Putamen (tissue), 1 donor: ENCODE data around the gene HTN3.
"Not testable (repeated sequence)": the region's sequence is repeated elsewhere in the genome, so short reads cannot be mapped to it uniquely, and the experiment has no call there.

ENCODE experiments used
- DNase-seq: peaks from one replicate; pipeline ENCODE4 v3.0.0-alpha.2; 2016; ENCODE audit warnings: low spot score

HTN3 gene

GRCh38 chr4:70028159-70028558 lies at the start of gene HTN3:
Gene HTN3 (plus strand): TSS chr4:70028459. CDS start chr4:70030741, 2,282 bp downstream.
- DNase-seq: not testable (repeated sequence)

DNA sequence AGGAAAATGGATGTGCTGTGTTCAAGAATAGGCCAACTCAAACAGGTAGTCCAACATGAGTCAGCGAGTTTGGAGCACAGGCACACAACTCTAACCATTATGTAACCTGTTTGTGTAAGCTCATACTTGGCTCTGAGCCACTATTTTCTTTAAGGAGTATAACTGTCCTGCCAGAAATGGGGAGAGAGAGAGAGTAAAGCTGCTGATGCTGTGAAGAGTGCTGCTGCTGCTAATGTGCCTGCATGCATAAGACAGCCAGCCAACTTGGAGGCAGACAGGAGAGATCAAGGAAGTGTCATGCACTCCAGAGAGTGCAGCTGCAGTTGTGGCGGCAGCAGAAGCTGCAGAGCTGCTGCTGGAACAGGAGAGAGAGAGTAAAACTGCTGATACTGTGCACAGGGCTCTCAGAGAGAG lies 44.2 kb upstream of the HTN3 start:
- no peak for DNase-seq

- DNase-seq: no peak
Measured at GRCh38 chr4:69986663-69987062, 41.6 kb upstream of the HTN3 start.

DNA sequence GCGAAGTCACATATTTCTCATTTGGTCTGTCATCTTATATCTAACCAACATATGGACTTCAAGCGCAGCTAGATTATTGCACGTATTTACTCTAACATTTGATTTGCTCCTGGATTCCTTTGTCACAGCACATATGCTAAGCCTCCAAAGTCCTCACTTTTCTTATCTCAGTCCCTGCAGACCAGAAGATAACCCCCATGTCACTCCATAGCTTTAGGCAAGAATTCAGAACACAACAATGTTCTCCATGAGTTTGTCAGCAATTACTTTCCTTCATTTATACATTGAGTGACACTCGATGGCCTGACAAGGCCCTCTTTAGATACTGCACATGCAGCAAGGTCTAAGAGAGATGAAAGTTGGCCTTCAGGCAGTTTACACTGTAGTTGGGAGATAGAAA lies 37.2 kb upstream of the HTN3 start:
- DNase-seq: no peak

DNA sequence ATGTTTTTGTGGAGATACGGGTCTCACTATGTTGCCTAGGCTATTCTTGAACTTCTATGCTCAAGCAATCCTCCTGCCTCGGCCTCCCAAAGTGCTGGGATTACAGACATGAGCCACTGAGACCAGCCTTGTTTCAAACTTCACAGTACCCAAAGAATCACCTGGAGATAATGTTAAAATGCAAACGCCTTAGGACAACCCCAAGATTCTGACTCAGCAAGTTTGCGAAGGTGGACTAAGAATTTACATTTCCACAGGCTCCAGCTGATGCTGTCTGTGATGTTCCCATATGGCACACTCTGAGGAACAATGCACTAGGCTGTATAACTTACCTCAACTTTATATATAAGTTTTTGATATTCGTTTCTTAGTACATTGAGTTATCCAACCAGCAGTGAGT lies 33.5 kb upstream of the HTN3 start:
- no peak for DNase-seq

DNA sequence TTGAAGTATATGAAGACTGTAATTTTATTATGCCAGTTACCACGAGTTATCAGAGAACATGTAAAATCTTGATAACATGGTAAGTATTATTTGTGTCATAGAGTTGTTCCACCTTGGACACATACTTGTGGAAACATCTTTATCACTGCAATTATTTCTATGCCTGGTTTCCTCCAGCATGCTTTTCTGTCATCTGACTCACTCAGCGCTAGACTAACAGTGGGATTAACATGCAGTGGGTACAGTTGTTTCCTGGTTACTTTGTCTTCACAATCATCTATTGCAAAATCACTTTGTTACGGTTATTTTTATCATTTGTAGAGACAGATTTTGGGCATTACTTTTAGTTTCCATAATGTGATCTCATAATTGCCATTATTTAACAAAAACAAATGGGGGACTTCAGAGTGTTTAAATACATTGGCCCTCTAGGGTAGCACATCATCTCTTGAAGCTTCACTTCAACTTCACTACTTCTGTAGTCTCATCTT lies 32.7 kb upstream of the HTN3 start, which contains the start of gene STATH:
TSS of gene STATH (plus strand) at position 441 of the 491 bp plus-strand sequence. CDS start 2,472 bp downstream, outside the sequence.
- no peak for DNase-seq

GRCh38 chr4:69999420-69999819 lies 28.8 kb upstream of the HTN3 start:
- no peak for DNase-seq

GRCh38 chr4:70000711-70001110 lies 27.5 kb upstream of the HTN3 start:
- no peak for DNase-seq

- no peak for DNase-seq
Measured at GRCh38 chr4:70002507-70002906, 25.8 kb upstream of the HTN3 start.

- DNase-seq: no peak
Measured at GRCh38 chr4:70008771-70009170, 19.5 kb upstream of the HTN3 start.

- not testable (repeated sequence) for DNase-seq
Measured at GRCh38 chr4:70019006-70019405, 9.3 kb upstream of the HTN3 start.

- DNase-seq: no peak
Measured at GRCh38 chr4:70023218-70023617, 5.0 kb upstream of the HTN3 start.

DNA sequence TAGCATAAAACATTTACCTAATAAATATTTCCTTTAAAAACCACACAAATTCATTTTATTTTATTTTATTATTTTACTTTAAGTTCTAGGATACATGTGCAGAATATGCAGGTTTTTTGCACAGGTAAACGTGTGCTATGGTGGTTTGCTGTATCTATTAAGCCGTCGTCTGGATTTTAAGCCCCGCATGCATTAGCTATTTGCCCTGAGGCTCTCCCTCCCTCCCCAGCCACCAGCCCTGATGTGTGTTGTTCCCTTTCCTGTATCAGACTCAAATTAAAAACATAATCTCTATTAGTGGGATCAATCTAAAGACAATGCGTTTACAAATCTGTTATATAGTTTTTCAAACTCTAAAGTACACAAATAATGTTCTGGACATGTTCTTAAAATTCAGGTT lies 1.2 kb upstream of the HTN3 start:
- no peak for DNase-seq

DNA sequence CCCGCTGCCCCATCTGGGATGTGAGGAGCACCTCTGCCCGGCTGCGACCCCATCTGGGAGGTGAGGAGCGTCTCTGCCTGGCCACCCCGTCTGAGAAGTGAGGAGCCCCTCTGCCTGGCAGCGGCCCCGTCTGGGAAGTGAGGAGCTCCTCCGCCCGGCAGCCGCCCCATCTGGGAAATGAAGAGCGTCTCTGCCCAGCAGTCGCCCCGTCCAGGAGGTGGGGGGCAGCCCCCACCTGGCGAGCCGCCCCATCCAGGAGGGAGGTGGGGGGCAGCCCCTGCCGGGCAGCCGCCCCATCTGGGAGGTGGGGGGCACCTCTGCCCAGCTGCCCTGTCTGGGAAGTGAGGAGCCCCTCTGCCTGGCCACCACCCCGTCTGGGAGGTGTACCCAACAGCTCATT lies 9.3 kb downstream of the HTN3 start:
- DNase-seq: not testable (repeated sequence)

GRCh38 chr4:70039928-70040327 lies 11.7 kb downstream of the HTN3 start:
- DNase-seq: not testable (repeated sequence)

DNA sequence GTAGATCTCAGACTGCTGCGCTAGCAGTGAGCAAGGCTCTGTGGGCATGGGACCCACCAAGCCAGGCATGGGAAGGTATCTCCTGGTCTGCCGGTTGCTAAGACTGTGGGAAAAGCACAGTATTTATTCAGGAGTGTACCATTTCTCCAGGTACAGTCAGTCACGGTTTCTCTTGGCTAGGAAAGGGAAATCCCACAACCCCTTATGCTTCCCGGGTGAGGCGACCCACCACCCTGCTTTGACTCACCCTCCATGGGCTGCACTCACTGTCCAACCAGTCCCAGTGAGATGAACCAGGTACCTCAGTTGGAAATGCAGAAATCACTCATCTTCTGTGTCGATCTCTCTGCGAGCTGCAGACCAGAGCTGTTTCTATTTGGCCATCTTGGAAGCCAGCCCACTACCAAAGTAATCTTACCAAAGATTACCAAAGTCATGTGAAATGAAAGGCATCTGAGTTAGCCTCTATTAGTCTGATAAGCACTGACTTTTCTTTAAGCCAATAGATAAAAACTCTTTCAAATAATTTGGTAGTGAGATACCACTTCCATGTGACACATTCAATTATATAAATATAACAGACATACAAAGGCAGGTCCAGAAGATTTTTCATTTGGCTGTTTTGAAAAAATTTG lies 13.5 kb downstream of the HTN3 start:
- DNase-seq: no peak

GRCh38 chr4:70050138-70050537 lies 21.9 kb downstream of the HTN3 start, which contains the start of gene HTN1:
Gene HTN1 (plus strand): TSS chr4:70050438. CDS start chr4:70053077, 2,639 bp downstream.
- not testable (repeated sequence) for DNase-seq

DNA sequence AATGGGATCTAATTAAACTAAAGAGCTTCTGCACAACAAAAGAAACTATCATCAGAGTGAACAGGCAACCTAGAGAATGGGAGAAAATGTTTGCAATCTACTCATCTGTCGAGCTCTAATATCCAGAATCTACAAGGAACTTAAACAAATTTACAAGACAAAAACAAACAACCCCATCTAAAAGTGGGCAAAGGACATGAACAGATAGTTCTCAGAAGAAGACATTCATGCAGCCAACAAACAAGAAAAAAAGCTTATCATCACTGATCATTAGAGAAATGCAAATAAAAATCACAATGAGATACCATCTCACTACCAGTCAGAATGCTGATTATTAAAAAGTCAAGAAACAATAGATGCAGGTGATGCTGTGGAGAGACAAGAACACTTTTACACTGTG lies 28.3 kb downstream of the HTN3 start:
- DNase-seq: not testable (repeated sequence)

DNA sequence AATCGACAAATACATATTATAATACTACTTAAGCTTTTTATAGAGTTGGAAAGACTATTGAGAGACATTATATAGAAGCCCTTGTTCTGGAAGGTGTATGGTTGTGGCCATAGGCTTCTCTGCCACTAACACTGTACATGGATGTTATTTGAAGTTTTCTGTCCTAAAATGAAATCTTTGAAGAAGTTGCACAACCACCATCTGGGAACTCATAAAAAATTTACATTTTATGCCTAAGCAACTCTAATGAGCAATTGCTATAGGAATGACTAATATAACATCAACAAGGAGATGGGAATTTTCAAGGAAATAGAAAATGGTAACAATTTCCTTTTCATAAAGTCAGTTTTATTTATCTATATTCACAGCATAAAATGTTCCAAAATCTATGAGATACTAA lies 29.4 kb downstream of the HTN3 start:
- DNase-seq: no peak

DNA sequence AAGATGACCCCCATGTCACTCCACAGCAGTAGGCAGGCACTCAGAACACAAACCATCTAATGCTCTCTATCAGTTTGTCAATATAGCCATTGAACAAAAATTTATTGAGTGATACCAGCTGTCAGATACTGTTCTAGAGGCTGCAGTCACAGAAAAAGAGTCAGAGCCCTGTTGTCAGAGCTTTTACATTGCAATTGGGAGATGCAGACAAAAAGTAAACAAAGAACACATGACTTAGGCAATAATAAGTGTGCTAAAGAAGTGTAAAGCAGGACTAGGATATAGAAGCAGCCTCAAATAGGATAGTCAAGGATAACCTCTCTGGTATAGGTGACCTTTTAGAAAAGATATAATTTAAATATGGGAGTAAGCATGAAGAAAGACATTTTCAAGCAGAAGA lies 30.9 kb downstream of the HTN3 start:
- DNase-seq: no peak

DNA sequence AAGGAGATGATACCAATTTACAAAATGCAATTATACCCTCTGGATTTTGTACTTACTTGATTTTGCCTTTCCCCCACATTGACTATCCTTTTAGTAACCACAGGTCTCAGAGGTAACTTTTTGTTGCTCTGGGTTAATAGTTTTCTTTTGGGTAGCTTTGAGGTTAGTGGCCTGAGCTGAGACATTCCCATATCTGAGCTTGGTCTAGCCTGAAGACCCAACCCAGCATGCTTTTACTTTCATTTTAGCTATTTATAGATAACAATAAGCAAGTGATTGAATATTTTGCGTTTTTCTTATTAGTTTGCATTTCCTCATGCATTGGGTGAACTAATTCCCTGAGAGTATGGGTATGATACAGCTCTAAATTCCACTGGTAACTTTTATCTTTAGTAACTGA lies 33.7 kb downstream of the HTN3 start:
- no peak for DNase-seq

DNA sequence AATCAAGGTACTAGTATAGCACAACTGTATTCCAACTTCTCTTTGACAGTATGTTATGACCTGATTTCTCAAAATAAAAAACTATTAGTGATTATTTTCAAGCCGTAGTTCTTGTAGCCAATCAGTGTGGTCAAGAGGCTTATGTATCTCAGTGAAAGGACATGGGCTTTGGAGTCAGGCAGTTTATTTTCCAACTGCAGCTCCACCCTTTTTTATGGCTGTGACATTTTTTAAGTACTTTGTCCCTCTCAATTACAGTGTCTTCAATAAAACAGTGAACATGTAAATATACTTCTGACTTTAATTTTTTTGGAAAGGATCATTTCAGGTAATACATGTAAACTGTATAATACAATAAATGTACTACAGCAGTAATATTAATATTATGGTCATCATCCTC lies 51.9 kb downstream of the HTN3 start:
- no peak for DNase-seq
